A673 (cell line): ENCODE data around the gene ZNF384. TPM values are rescaled to one million over a fixed set of nuclear protein-coding genes. Genes with fewer than 3 reads are reported as not detected.

Source experiments
- BruUV-seq: library from RNA; stranded (reverse); fragments of 400-500 nt; replicated peaks from 2 replicates; lab custom pipeline; 2021; lab: Mats Ljungman, UMichigan
- CTCF ChIA-PET: fragments of 300-600 bp; sonication (Branson Sonifier 250); formaldehyde crosslinking; loops from one replicate; lab custom pipeline; 2022; ENCODE audit warnings: antibody characterized with exemption; lab: Charles Lee
- POLR2A ChIA-PET: fragments of 300-600 bp; sonication (Branson Sonifier 250); formaldehyde crosslinking; loops from one replicate; lab custom pipeline; 2022; ENCODE audit warnings: antibody characterized with exemption; ENCODE audit not compliant: low non-redundant PET; lab: Charles Lee
- DNase-seq: peaks from one replicate; pipeline ENCODE4 v3.0.0-alpha.2; 2015; ENCODE audit warnings: low spot score
- H3K27ac ChIP-seq: fragments of 200-600 bp; sonication (generic); 2 replicates; pipeline ENCODE4 v1.5.1; 2016; ENCODE audit warnings: mixed run types, low read depth, mild to moderate bottlenecking, mixed read lengths, antibody characterized with exemption, low read length; ENCODE audit not compliant: poor library complexity, severe bottlenecking
- H3K27me3 ChIP-seq: fragments of 200-600 bp; sonication (generic); replicated peaks from 2 replicates; pipeline ENCODE4 v1.6.1; 2017; ENCODE audit warnings: mixed run types, low read depth, mild to moderate bottlenecking, mixed read lengths, antibody characterized with exemption, low read length; ENCODE audit not compliant: insufficient read depth, poor library complexity
- H3K36me3 ChIP-seq: fragments of 200-600 bp; sonication (generic); 2 replicates; pipeline ENCODE4 v1.6.1; 2016; ENCODE audit warnings: mixed run types, mild to moderate bottlenecking, mixed read lengths, antibody characterized with exemption, low read length; ENCODE audit not compliant: insufficient read depth, poor library complexity, severe bottlenecking
- H3K4me1 ChIP-seq: fragments of 200-600 bp; sonication (generic); 2 replicates; pipeline ENCODE4 v1.6.1; 2017; ENCODE audit warnings: mixed run types, mild to moderate bottlenecking, mixed read lengths, antibody characterized with exemption, low read length; ENCODE audit not compliant: insufficient read depth, poor library complexity, severe bottlenecking
- H3K4me3 ChIP-seq: fragments of 200-600 bp; sonication (generic); 2 replicates; pipeline ENCODE4 v1.5.1; 2016; ENCODE audit warnings: low read depth, mixed run types, mild to moderate bottlenecking, mixed read lengths, low read length; ENCODE audit not compliant: poor library complexity, severe bottlenecking
- H3K9me3 ChIP-seq: fragments of 200-600 bp; sonication (generic); 2 replicates; pipeline ENCODE4 v1.6.1; 2016; ENCODE audit warnings: mixed run types, low read depth, mild to moderate bottlenecking, mixed read lengths, antibody characterized with exemption, low read length; ENCODE audit not compliant: poor library complexity, severe bottlenecking
- EZH2 ChIP-seq: fragments of 200-600 bp; sonication (generic); IDR thresholded peaks from 2 replicates; pipeline ENCODE4 v1.6.1; 2017; ENCODE audit warnings: borderline replicate concordance, low read depth, mild to moderate bottlenecking, mixed read lengths, antibody characterized with exemption, low read length; ENCODE audit not compliant: poor library complexity, severe bottlenecking
- intact Hi-C: fragments of 100-400 bp; cut with micrococcal nuclease; formaldehyde crosslinking; loops from one replicate; pipeline ENCODE4 v1.10.0; 2022; ENCODE audit not compliant: unreplicated experiment
- total RNA-seq: library from RNA; stranded (reverse); gene quantifications from 2 replicates; pipeline ENCODE4 v1.2.3, GENCODE V29; 2021
- TF ChIP-seq, protein P1 (sequence below): fragments of 300-800, 200-600 bp; sonication (generic); conservative IDR thresholded peaks from 2 replicates; pipeline ENCODE4 v1.5.1; 2017; ENCODE audit warnings: low read depth, mild to moderate bottlenecking, antibody characterized with exemption, low read length, moderate library complexity, mixed read lengths

ZNF384 gene
- total RNA-seq, 1 experiment from 2014 or later: 92.5 TPM

DNA sequence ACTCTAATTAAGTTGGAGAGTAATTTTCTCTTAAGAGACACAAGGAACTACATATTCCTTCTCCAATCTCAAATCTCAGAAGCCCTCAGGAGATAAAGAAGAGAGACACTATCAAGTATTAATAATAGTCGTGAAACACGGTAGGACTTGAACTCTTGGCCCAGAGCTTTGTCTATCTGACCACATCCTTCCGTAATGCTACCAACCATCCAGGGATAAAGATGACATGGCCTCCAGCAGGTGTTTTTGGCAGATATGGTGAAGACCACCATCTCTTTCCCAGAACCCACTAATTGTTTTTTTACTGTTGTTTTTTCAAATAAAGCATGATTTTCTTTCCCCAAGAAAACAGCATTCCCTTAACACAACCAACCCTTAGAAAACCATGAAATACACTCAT lies 3.4 kb downstream of the ZNF384 start:
- no peak overlapping the region for H3K4me3 ChIP-seq
- peaks cover 28% of the 10 kb centered on the region for H3K4me1 ChIP-seq
- DNase-seq: no peak
- no peaks in the 10 kb centered on the region for H3K36me3 ChIP-seq
- H3K9me3 ChIP-seq: no peaks in the 10 kb centered on the region
- TF ChIP-seq EZH2: no peak
- TF ChIP-seq, protein P1, sequence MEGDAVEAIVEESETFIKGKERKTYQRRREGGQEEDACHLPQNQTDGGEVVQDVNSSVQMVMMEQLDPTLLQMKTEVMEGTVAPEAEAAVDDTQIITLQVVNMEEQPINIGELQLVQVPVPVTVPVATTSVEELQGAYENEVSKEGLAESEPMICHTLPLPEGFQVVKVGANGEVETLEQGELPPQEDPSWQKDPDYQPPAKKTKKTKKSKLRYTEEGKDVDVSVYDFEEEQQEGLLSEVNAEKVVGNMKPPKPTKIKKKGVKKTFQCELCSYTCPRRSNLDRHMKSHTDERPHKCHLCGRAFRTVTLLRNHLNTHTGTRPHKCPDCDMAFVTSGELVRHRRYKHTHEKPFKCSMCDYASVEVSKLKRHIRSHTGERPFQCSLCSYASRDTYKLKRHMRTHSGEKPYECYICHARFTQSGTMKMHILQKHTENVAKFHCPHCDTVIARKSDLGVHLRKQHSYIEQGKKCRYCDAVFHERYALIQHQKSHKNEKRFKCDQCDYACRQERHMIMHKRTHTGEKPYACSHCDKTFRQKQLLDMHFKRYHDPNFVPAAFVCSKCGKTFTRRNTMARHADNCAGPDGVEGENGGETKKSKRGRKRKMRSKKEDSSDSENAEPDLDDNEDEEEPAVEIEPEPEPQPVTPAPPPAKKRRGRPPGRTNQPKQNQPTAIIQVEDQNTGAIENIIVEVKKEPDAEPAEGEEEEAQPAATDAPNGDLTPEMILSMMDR: no peak
- intact Hi-C loops: no loop called here
- ChIA-PET CTCF (no interaction called here), POLR2A (no interaction called here)
- peak overlapping the region; percentile 11 for H3K27ac ChIP-seq
- no peaks in the 10 kb centered on the region for H3K27me3 ChIP-seq
- no TSS peak for BruUV-seq

DNA sequence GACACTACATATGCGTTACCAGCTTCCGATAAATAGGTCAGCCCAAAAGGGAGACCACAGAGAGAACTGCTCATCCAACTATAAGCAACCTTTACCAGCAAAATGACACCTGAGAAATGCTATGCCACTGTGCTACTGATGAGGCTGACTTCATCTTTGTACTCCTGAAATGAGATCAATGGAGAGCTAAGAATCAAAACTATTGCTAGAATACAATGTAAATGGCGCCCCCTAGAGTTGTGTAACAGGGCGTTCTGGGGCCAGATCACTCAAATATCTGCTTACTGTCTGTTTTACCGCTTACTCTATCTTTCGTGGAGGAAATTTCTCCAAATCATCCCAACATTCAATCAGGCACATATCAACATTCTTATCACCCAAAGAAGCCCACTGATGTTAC lies 4.6 kb downstream of the ZNF384 start:
- Histone ChIP-seq H3K9me3 (no peaks in the 10 kb centered on the region), H3K27ac (no peak overlapping the region), H3K36me3 (peaks cover 6% of the 10 kb centered on the region), H3K4me3 (no peak overlapping the region), H3K27me3 (no peaks in the 10 kb centered on the region), H3K4me1 (peaks cover 20% of the 10 kb centered on the region)
- intact Hi-C loops: no loop called here
- no TSS peak for BruUV-seq
- ChIA-PET POLR2A (interaction anchor here (0.5 kb wide), 2 partner anchors 21 to 151 kb away, joined by 5 to 6 read pairs; partner anchors contain the start of gene GAPDH), CTCF (interaction anchor here (0.8 to 1.0 kb wide), 4 partner anchors 66 to 121 kb away, joined by 3 to 4 read pairs (median 4); no protein-coding TSS in a partner anchor)
- DNase-seq: peak; percentile 70
- TF ChIP-seq EZH2: no peak
- TF ChIP-seq, protein P1: peak; percentile 74

DNA sequence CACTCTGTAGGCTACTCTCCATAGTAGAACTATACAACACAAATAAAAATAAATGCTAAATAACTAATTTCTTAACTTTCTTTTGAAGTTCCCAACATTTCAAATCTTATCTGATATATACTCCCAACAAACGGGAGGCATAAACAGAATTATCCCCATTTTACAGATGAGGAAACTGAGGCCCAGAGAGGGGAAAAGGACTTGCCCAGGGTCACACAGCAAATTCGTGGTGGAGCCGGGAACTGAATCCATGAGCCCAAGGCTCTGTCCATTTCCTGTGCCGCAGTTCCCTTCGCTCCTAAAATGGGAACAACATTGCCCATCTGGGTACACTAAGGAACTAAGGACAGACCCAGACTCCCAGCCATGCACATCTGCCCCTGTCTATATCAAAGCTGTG lies 12.2 kb downstream of the ZNF384 start:
- H3K4me1 ChIP-seq: no peaks in the 10 kb centered on the region
- no peak overlapping the region for H3K4me3 ChIP-seq
- H3K36me3 ChIP-seq: peaks cover 67% of the 10 kb centered on the region
- BruUV-seq: no TSS peak
- POLR2A ChIA-PET: no interaction called here
- TF ChIP-seq, protein P1: no peak
- TF ChIP-seq EZH2: no peak
- DNase-seq: no peak
- no peaks in the 10 kb centered on the region for H3K27me3 ChIP-seq
- CTCF ChIA-PET: no interaction called here
- intact Hi-C loops: no loop called here
- H3K9me3 ChIP-seq: no peaks in the 10 kb centered on the region
- H3K27ac ChIP-seq: no peak overlapping the region
